Placental epithelial cell (primary cell): Measurements from ENCODE around the gene PELI3. TPM values are rescaled to one million over a fixed set of nuclear protein-coding genes. Genes with fewer than 3 reads are reported as not detected.

Experiments
- small RNA-seq: library from RNA; depleted of rRNA; stranded (forward); fragments of <200 nt; gene quantifications from one replicate; pipeline ENCODE3, GENCODE V24; 2012
- total RNA-seq: library from RNA; depleted of rRNA; stranded (reverse); fragments of >200 nt; gene quantifications from 2 replicates; pipeline ENCODE4 v1.2.3, GENCODE V29; 2012

Gene PELI3
- total RNA-seq: 12.0 and 14.9 TPM in 2 replicates

GRCh38 chr11:66466225-66467033 is at the start of gene PELI3:
PELI3 (plus strand) TSS chr11:66466905; CDS start chr11:66468129, 1,224 bp downstream.

GRCh38 chr11:66420671-66421476 is 45.8 kb upstream of the PELI3 start, which contains the start of gene NPAS4:
NPAS4 (plus strand) TSS chr11:66421035; CDS start chr11:66421180, 145 bp downstream.

GRCh38 chr11:66438504-66439466 is 27.9 kb upstream of the PELI3 start, which contains the start of gene MRPL11:
MRPL11 (minus strand) TSS chr11:66438848; CDS start chr11:66438754, 94 bp downstream.

GRCh38 chr11:66480117-66480938 is 13.6 kb downstream of the PELI3 start, which contains the start of gene DPP3:
DPP3 (plus strand) TSS chr11:66480434; CDS start chr11:66482201, 1,767 bp downstream.

GRCh38 chr11:66510271-66510989 is 43.7 kb downstream of the PELI3 start, which contains the start of gene BBS1:
BBS1 (plus strand) TSS chr11:66510635; CDS start chr11:66510660, 25 bp downstream.

Small RNA genes lying within 50 kb of the gene (small RNA-seq; reads per million reads assigned to genes)
- not detected for gene RF00416

Other genes starting within 250 kb of the PELI3 start
- gene KLC2, start 209.2 kb upstream of the PELI3 start, total RNA-seq: 23.4 and 25.1 TPM in 2 replicates
- gene RAB1B, start 198.3 kb upstream of the PELI3 start, total RNA-seq: 75.4 and 129 TPM in 2 replicates
- gene CNIH2, start 188.7 kb upstream of the PELI3 start, total RNA-seq: 0.87 and 2.4 TPM in 2 replicates
- 180 and 245 TPM in 2 replicates for gene YIF1A, start 177.8 kb upstream of the PELI3 start, total RNA-seq
- gene TMEM151A, start 175.0 kb upstream of the PELI3 start, total RNA-seq: under 0.01 TPM in 1 of 2 replicates, not detected in the other
- 53.7 and 73.0 TPM in 2 replicates for gene CD248, start 149.9 kb upstream of the PELI3 start, total RNA-seq
- 31.7 and 40.4 TPM in 2 replicates for gene RIN1, start 130.5 kb upstream of the PELI3 start, total RNA-seq
- 31.4 and 56.2 TPM in 2 replicates for gene BRMS1, start 121.8 kb upstream of the PELI3 start, total RNA-seq
- gene B4GAT1, start 119.3 kb upstream of the PELI3 start, total RNA-seq: 17.2 and 22.8 TPM in 2 replicates
- gene SLC29A2, start 95.1 kb upstream of the PELI3 start, total RNA-seq: 0.39 and 0.76 TPM in 2 replicates
- gene NPAS4, start 45.9 kb upstream of the PELI3 start, total RNA-seq: not detected in 2 replicates
- gene MRPL11, start 28.1 kb upstream of the PELI3 start, total RNA-seq: 24.7 and 30.1 TPM in 2 replicates
- gene DPP3, start 13.5 kb downstream of the PELI3 start, total RNA-seq: 53.0 and 79.3 TPM in 2 replicates
- 43.4 and 55.0 TPM in 2 replicates for gene BBS1, start 43.7 kb downstream of the PELI3 start, total RNA-seq
- gene ZDHHC24, start 79.1 kb downstream of the PELI3 start, total RNA-seq: 10.2 and 14.0 TPM in 2 replicates
- not detected in 2 replicates for gene ACTN3, start 80.0 kb downstream of the PELI3 start, total RNA-seq
- 11.1 and 71.5 TPM in 2 replicates for gene CTSF, start 101.7 kb downstream of the PELI3 start, total RNA-seq
- 0.87 and 1.2 TPM in 2 replicates for gene CCDC87, start 126.2 kb downstream of the PELI3 start, total RNA-seq
- 21.4 and 43.6 TPM in 2 replicates for gene CCS, start 126.3 kb downstream of the PELI3 start, total RNA-seq
- 37.3 and 39.3 TPM in 2 replicates for gene RBM14, start 149.7 kb downstream of the PELI3 start, total RNA-seq
- gene RBM4, start 171.8 kb downstream of the PELI3 start, total RNA-seq: 90.0 and 98.2 TPM in 2 replicates
- gene RBM4B, start 211.0 kb downstream of the PELI3 start, total RNA-seq: 33.0 and 37.3 TPM in 2 replicates